Esophagus muscularis mucosa (tissue), 4 donors: ENCODE results near the gene CKS2. TPM values are rescaled to one million over a fixed set of nuclear protein-coding genes. Genes with fewer than 3 reads are reported as not detected.
"Not testable (repeated sequence)": the region's sequence is repeated elsewhere in the genome, so short reads cannot be mapped to it uniquely, and the experiment has no call there.

ENCODE experiments used
- DNase-seq: peaks from one replicate; pipeline ENCODE4 v3.0.0-alpha.2; 2017; ENCODE audit errors: extremely low spot score
- H3K27ac ChIP-seq, 4 donors: fragments of 200-600 bp; sonication (generic); replicated peaks in 1 of 4; 1 replicate in 3 of 4; 2 replicates in 1 of 4; pipeline ENCODE4 v1.5.1; 2016 to 2019; ENCODE audit warnings: mild to moderate bottlenecking in 1 of 4
- H3K27me3 ChIP-seq, 4 donors: fragments of 200-600 bp; sonication (generic); one replicate each; pipeline versions ENCODE4 v1.5.1 to v1.6.0; 2016 to 2019
- H3K36me3 ChIP-seq, 4 donors: fragments of 200-600 bp; sonication (generic); one replicate each; pipeline ENCODE4 v1.5.1; 2016 to 2019
- H3K4me1 ChIP-seq, 4 donors: fragments of 200-600 bp; sonication (generic); one replicate each; pipeline ENCODE4 v1.5.1; 2016 to 2019
- H3K4me3 ChIP-seq, 4 donors: fragments of 200-600 bp; sonication (generic); 1 replicate in 2 of 4; 2 replicates in 2 of 4; pipeline ENCODE4 v1.5.1; 2016 to 2019; ENCODE audit warnings: mild to moderate bottlenecking in 4 of 4, moderate library complexity in 1 of 4
- H3K9me3 ChIP-seq, 4 donors: fragments of 200-600 bp; sonication (generic); 1 replicate in 3 of 4; 2 replicates in 1 of 4; pipeline ENCODE4 v1.5.1; 2016 to 2019
- CTCF ChIP-seq, 3 experiments: fragments of 200-600 bp in 2 of 3; fragments of 450-650 bp in 1 of 3; sonication (generic) in 2 of 3; IDR thresholded peaks; one replicate each; pipeline ENCODE4 v1.5.1; 2017 to 2019; ENCODE audit warnings: antibody characterized with exemption in 3 of 3, mild to moderate bottlenecking in 2 of 3, moderate library complexity in 1 of 3
- EP300 ChIP-seq: sonication (generic); formaldehyde crosslinking; IDR thresholded peaks from one replicate; pipeline ENCODE4 v1.6.1; 2017; ENCODE audit warnings: antibody characterized with exemption
- POLR2A ChIP-seq: fragments of 450-650 bp; IDR thresholded peaks from one replicate; pipeline ENCODE4 v1.6.1; 2017; ENCODE audit warnings: antibody characterized with exemption, moderate library complexity, mild to moderate bottlenecking, low read depth
- POLR2AphosphoS5 ChIP-seq, 2 donors: sonication (generic); formaldehyde crosslinking; IDR thresholded peaks; one replicate each; pipeline ENCODE4 v1.6.1; 2017; ENCODE audit warnings: antibody characterized with exemption in 2 of 2
- WGBS: methylation state at CpG from one replicate; pipeline ENCODE4 v1.1.5; 2018; 5-methylcytosine and 5-hydroxymethylcytosine counted together
- intact Hi-C: fragments of 100-400 bp; cut with DNase I; formaldehyde crosslinking; loops from one replicate; pipeline ENCODE4 v1.15.1; 2023
- total RNA-seq, 4 donors: library from RNA; depleted of rRNA; stranded (reverse); fragments of >200 nt; gene quantifications; one replicate each; pipeline versions ENCODE4 v1.1.0 to v1.2.1, GENCODE V29; 2016

Gene CKS2
- total RNA-seq, 4 donors from 2014 or later, result 2.0 to 10.3 (median 6.0) TPM

GRCh38 chr9:89277454-89277853 is 33.5 kb upstream of the CKS2 start:
- H3K4me1 ChIP-seq, result peaks cover 0 to 8% (median 3%) of the 10 kb centered on the region in 4 donors
- no peak for DNase-seq
- no peaks in the 10 kb centered on the region for H3K36me3 ChIP-seq
- no peak for TF ChIP-seq POLR2AphosphoS5 (IDR thresholded peaks at IDR 0.05)
- TF ChIP-seq POLR2A, result no peak
- no peak for TF ChIP-seq CTCF (IDR thresholded peaks at IDR 0.05)
- TF ChIP-seq EP300, result no peak
- no peak overlapping the region for H3K27ac ChIP-seq
- no peaks in the 10 kb centered on the region for H3K27me3 ChIP-seq
- no peak overlapping the region for H3K4me3 ChIP-seq
- intact Hi-C loops, result loop anchor here (10.0 kb wide), 1 partner anchor 93 kb away; no protein-coding TSS in a partner anchor
- peaks cover 0 to 17% (median 11%) of the 10 kb centered on the region in 4 donors for H3K9me3 ChIP-seq

GRCh38 chr9:89278551-89278950 is 32.4 kb upstream of the CKS2 start:
- Histone ChIP-seq H3K9me3 (peaks cover 0 to 10% (median 5%) of the 10 kb centered on the region in 4 donors), H3K27ac (no peak overlapping the region), H3K36me3 (no peaks in the 10 kb centered on the region), H3K4me1 (peaks cover 0 to 12% (median 5%) of the 10 kb centered on the region in 4 donors), H3K4me3 (no peak overlapping the region), H3K27me3 (no peaks in the 10 kb centered on the region)
- no peak for DNase-seq
- intact Hi-C loops, result loop anchor here (10.0 kb wide), 1 partner anchor 94 kb away; no protein-coding TSS in a partner anchor
- 95% methylated on average over 2 of the region's 2 CpGs for WGBS
- TF ChIP-seq EP300, result no peak
- no peak for TF ChIP-seq POLR2A
- no peak for TF ChIP-seq POLR2AphosphoS5 (IDR thresholded peaks at IDR 0.05)
- no peak for TF ChIP-seq CTCF (IDR thresholded peaks at IDR 0.05)

- no peak overlapping the region for H3K27ac ChIP-seq
- no peaks in the 10 kb centered on the region for H3K36me3 ChIP-seq
- H3K27me3 ChIP-seq, result no peaks in the 10 kb centered on the region
- H3K4me1 ChIP-seq, result peaks cover 0 to 12% (median 5%) of the 10 kb centered on the region in 4 donors
- intact Hi-C loops, result loop anchor here (10.0 kb wide), 1 partner anchor 94 kb away; no protein-coding TSS in a partner anchor
- H3K4me3 ChIP-seq, result no peak overlapping the region
- WGBS, result 67% methylated on average over 5 of the region's 5 CpGs
- DNase-seq, result no peak
- H3K9me3 ChIP-seq, result peaks cover 0 to 4% (median under 1%) of the 10 kb centered on the region in 4 donors
- TF ChIP-seq POLR2AphosphoS5 (IDR thresholded peaks at IDR 0.05), result no peak
- TF ChIP-seq CTCF (IDR thresholded peaks at IDR 0.05), result peak; percentile 70 to 80 (median 77)
Observed at GRCh38 chr9:89278997-89279739, 31.8 kb upstream of the CKS2 start.

- intact Hi-C loops, result loop anchor here (5.0 to 10.0 kb wide), 2 partner anchors 276 to 689 kb away; no protein-coding TSS in a partner anchor
- Histone ChIP-seq H3K4me3 (no peak overlapping the region), H3K27me3 (no peaks in the 10 kb centered on the region), H3K36me3 (no peaks in the 10 kb centered on the region), H3K27ac (no peak overlapping the region), H3K9me3 (no peaks in the 10 kb centered on the region), H3K4me1 (peaks cover 0 to 12% (median 5%) of the 10 kb centered on the region in 4 donors)
- TF ChIP-seq EP300 (no peak), POLR2AphosphoS5 (IDR thresholded peaks at IDR 0.05) (no peak), CTCF (IDR thresholded peaks at IDR 0.05) (no peak), POLR2A (no peak)
- 81% methylated on average over 2 of the region's 2 CpGs for WGBS
- no peak for DNase-seq
Observed at GRCh38 chr9:89281106-89281505, 29.9 kb upstream of the CKS2 start.

- Histone ChIP-seq H3K4me1 (peaks cover 0 to 12% (median 5%) of the 10 kb centered on the region in 4 donors), H3K4me3 (peak overlapping the region; percentile 40 to 53 (median 48))
- 52% methylated on average over 5 of the region's 42 CpGs for WGBS
- intact Hi-C loops, result loop anchor here (5.0 to 10.0 kb wide), 2 partner anchors 278 to 690 kb away; no protein-coding TSS in a partner anchor
- DNase-seq, H3K36me3 ChIP-seq, H3K9me3 ChIP-seq, H3K27me3 ChIP-seq, H3K27ac ChIP-seq: not testable (repeated sequence)
Observed at GRCh38 chr9:89282248-89282968, 28.6 kb upstream of the CKS2 start.
